ENCODE results near the gene DUT.

Gene DUT

GRCh38 chr15:48371550-48371949 is 40.3 kb downstream of the DUT start:
- no peak for DNase-seq (ENCODE audit: low spot score)

- DNase-seq (ENCODE audit: low spot score): no peak
These were observed 40.7 kb downstream of the DUT start for GRCh38 chr15:48371961-48372360.

- DNase-seq (ENCODE audit: low spot score): no peak
These were observed 42.7 kb downstream of the DUT start for GRCh38 chr15:48373821-48374451.

- DNase-seq (ENCODE audit: low spot score): no peak
These were observed 43.2 kb downstream of the DUT start for GRCh38 chr15:48374472-48374871.

- DNase-seq (ENCODE audit: low spot score): no peak
These were observed 44.5 kb downstream of the DUT start for GRCh38 chr15:48375767-48376166.

- DNase-seq (ENCODE audit: low spot score): no peak
These were observed 49.0 kb downstream of the DUT start for GRCh38 chr15:48380198-48380597.

- DNase-seq (ENCODE audit: low spot score): no peak
These were observed 50.6 kb downstream of the DUT start for GRCh38 chr15:48381861-48382260.

- DNase-seq (ENCODE audit: low spot score): no peak
These were observed 51.8 kb downstream of the DUT start for GRCh38 chr15:48383031-48383430.

- DNase-seq (ENCODE audit: low spot score): no peak
These were observed 53.4 kb downstream of the DUT start for GRCh38 chr15:48384616-48385015.

- no peak for DNase-seq (ENCODE audit: low spot score)
These were observed 54.0 kb downstream of the DUT start for GRCh38 chr15:48385031-48385830.

GRCh38 chr15:48388016-48388851 is 57.0 kb downstream of the DUT start:
- no peak for DNase-seq (ENCODE audit: low spot score)

- no peak for DNase-seq (ENCODE audit: low spot score)
These were observed 57.7 kb downstream of the DUT start for GRCh38 chr15:48388910-48389309.

- DNase-seq (ENCODE audit: low spot score): peak; percentile 22
These were observed 58.5 kb downstream of the DUT start for GRCh38 chr15:48389691-48390143.

- DNase-seq (ENCODE audit: low spot score): no peak
These were observed 60.7 kb downstream of the DUT start for GRCh38 chr15:48391950-48392349.

GRCh38 chr15:48392356-48392755 is 61.1 kb downstream of the DUT start:
- DNase-seq (ENCODE audit: low spot score): no peak
